H9 (cell line): ENCODE results near the gene TEX52. TPM values are rescaled to one million over a fixed set of nuclear protein-coding genes. Genes with fewer than 3 reads are reported as not detected.

Source experiments
- DNase-seq: peaks from one replicate; pipeline ENCODE4 v3.0.0-alpha.2; 2017
- H2AFZ ChIP-seq: one replicate; pipeline ENCODE4 v1.6.1; 2013; ENCODE audit warnings: mild to moderate bottlenecking, low read length, control low read depth, moderate library complexity
- H2AK5ac ChIP-seq: 2 replicates; pipeline ENCODE4 v1.6.1; 2013; ENCODE audit warnings: low read length, control low read depth, mixed read lengths; ENCODE audit not compliant: insufficient read length
- H2BK120ac ChIP-seq: one replicate; pipeline ENCODE4 v1.6.1; 2013; ENCODE audit warnings: low read depth, mild to moderate bottlenecking, low read length, control low read depth, inconsistent platforms; ENCODE audit not compliant: poor library complexity, severe bottlenecking
- H2BK12ac ChIP-seq: 2 replicates; pipeline ENCODE4 v1.6.1; 2013; ENCODE audit warnings: low read length, control low read depth, mixed read lengths, low read depth; ENCODE audit not compliant: insufficient read length
- H2BK15ac ChIP-seq: 2 replicates; pipeline ENCODE4 v1.6.1; 2013; ENCODE audit warnings: low read depth, low read length, control low read depth
- H2BK20ac ChIP-seq: one replicate; pipeline ENCODE4 v1.6.1; 2013; ENCODE audit warnings: low read depth, mild to moderate bottlenecking, low read length, control low read depth, inconsistent platforms; ENCODE audit not compliant: poor library complexity, severe bottlenecking
- H2BK5ac ChIP-seq: 2 replicates; pipeline ENCODE4 v1.6.1; 2013; ENCODE audit warnings: low read length, control low read depth, mixed read lengths; ENCODE audit not compliant: insufficient read length
- H3K14ac ChIP-seq: 2 replicates; pipeline ENCODE4 v1.6.1; 2013; ENCODE audit warnings: low read length, control low read depth; ENCODE audit not compliant: insufficient read depth
- H3K18ac ChIP-seq: 2 replicates; pipeline ENCODE4 v1.6.1; 2013; ENCODE audit warnings: low read depth, mild to moderate bottlenecking, mixed read lengths, low read length, control low read depth; ENCODE audit not compliant: insufficient read length
- H3K23ac ChIP-seq: 2 replicates; pipeline ENCODE4 v1.6.1; 2013; ENCODE audit warnings: low read length, control low read depth, mixed read lengths, low read depth; ENCODE audit not compliant: insufficient read length
- H3K23me2 ChIP-seq: 2 replicates; pipeline ENCODE4 v1.6.1; 2013; ENCODE audit warnings: low read depth, mild to moderate bottlenecking, mixed read lengths, low read length, control low read depth; ENCODE audit not compliant: insufficient read length, poor library complexity, severe bottlenecking
- H3K27ac ChIP-seq: 2 replicates; pipeline ENCODE4 v1.5.1; 2013; ENCODE audit warnings: low read length, control low read depth, mixed read lengths, low read depth; ENCODE audit not compliant: insufficient read length
- H3K27me3 ChIP-seq: 2 replicates; pipeline ENCODE4 v1.6.1; 2013; ENCODE audit warnings: low read length, control low read depth, inconsistent platforms; ENCODE audit not compliant: insufficient read depth
- H3K4ac ChIP-seq: 2 replicates; pipeline ENCODE4 v1.6.1; 2013; ENCODE audit warnings: low read depth, mild to moderate bottlenecking, control low read depth, inconsistent platforms, low read length, moderate library complexity
- H3K4me1 ChIP-seq: 2 replicates; pipeline ENCODE4 v1.6.1; 2013; ENCODE audit warnings: low read length, control low read depth, inconsistent platforms; ENCODE audit not compliant: insufficient read depth
- H3K4me2 ChIP-seq: 2 replicates; pipeline ENCODE4 v1.6.1; 2013; ENCODE audit warnings: low read length, control low read depth, mixed read lengths; ENCODE audit not compliant: insufficient read length, insufficient read depth
- H3K56ac ChIP-seq: 2 replicates; pipeline ENCODE4 v1.6.1; 2013; ENCODE audit warnings: low read depth, mild to moderate bottlenecking, mixed read lengths, low read length, control low read depth; ENCODE audit not compliant: insufficient read length
- H3K79me1 ChIP-seq: 2 replicates; pipeline ENCODE4 v1.6.1; 2013; ENCODE audit warnings: low read depth, mild to moderate bottlenecking, moderate library complexity, low read length, control low read depth, inconsistent platforms; ENCODE audit not compliant: insufficient read depth, poor library complexity, severe bottlenecking
- H3K79me2 ChIP-seq: 2 replicates; pipeline ENCODE4 v1.6.1; 2013; ENCODE audit warnings: low read length, control low read depth, inconsistent platforms; ENCODE audit not compliant: insufficient read depth
- H3K9ac ChIP-seq: 2 replicates; pipeline ENCODE4 v1.6.1; 2013; ENCODE audit warnings: low read length, control low read depth, mixed read lengths; ENCODE audit not compliant: insufficient read length; ENCODE audit errors: extremely low read depth
- H3K9me3 ChIP-seq: one replicate; pipeline ENCODE4 v1.6.1; 2013; ENCODE audit warnings: low read depth, low read length, inconsistent platforms; ENCODE audit not compliant: control insufficient read depth
- H3T11ph ChIP-seq: one replicate; pipeline ENCODE4 v1.6.1; 2013; ENCODE audit warnings: mild to moderate bottlenecking, low read length, control low read depth, inconsistent platforms
- H4K20me1 ChIP-seq: one replicate; pipeline ENCODE4 v1.6.1; 2013; ENCODE audit not compliant: control insufficient read depth, insufficient read length, insufficient read depth
- H4K5ac ChIP-seq: 2 replicates; pipeline ENCODE4 v1.6.1; 2013; ENCODE audit warnings: low read depth, mild to moderate bottlenecking, mixed read lengths, low read length, control low read depth; ENCODE audit not compliant: insufficient read length
- H4K8ac ChIP-seq: replicated peaks from 2 replicates; pipeline ENCODE4 v1.6.1; 2013; ENCODE audit warnings: low read length, control low read depth, mixed read lengths, low read depth; ENCODE audit not compliant: insufficient read length
- H4K91ac ChIP-seq: 2 replicates; pipeline ENCODE4 v1.6.1; 2013; ENCODE audit warnings: low read depth, mild to moderate bottlenecking, moderate library complexity, mixed read lengths, low read length, control low read depth; ENCODE audit not compliant: insufficient read length
- H3K27ac Mint-ChIP-seq, 3 experiments: 2 replicates in 2 of 3; 3 replicates in 1 of 3; pipeline ENCODE4 v1.8.0; 2020 to 2021; ENCODE audit warnings: mixed read lengths in 3 of 3, mild to moderate bottlenecking in 1 of 3, moderate library complexity in 1 of 3
- H3K27me3 Mint-ChIP-seq: 2 replicates; pipeline ENCODE4 v1.8.0; 2021; ENCODE audit warnings: low read depth, mild to moderate bottlenecking, moderate library complexity, mixed read lengths
- H3K36me3 Mint-ChIP-seq, 3 experiments: 2 replicates in 2 of 3; 3 replicates in 1 of 3; pipeline ENCODE4 v1.8.0; 2020 to 2021; ENCODE audit warnings: low read depth in 3 of 3, mixed read lengths in 3 of 3; ENCODE audit not compliant: insufficient read depth in 1 of 3
- H3K4me1 Mint-ChIP-seq, 2 experiments: 2 replicates each; pipeline ENCODE4 v1.8.0; 2020; ENCODE audit warnings: mixed read lengths in 2 of 2
- H3K4me3 Mint-ChIP-seq, 2 experiments: 2 replicates in 1 of 2; 3 replicates in 1 of 2; pipeline ENCODE4 v1.8.0; 2020 to 2021; ENCODE audit warnings: mild to moderate bottlenecking in 2 of 2, mixed read lengths in 2 of 2, moderate library complexity in 1 of 2
- H3K9me3 Mint-ChIP-seq, 2 experiments: 2 replicates in 1 of 2; 3 replicates in 1 of 2; pipeline ENCODE4 v1.8.0; 2020; ENCODE audit warnings: mild to moderate bottlenecking in 2 of 2, mixed read lengths in 2 of 2, moderate library complexity in 1 of 2
- CTCF ChIP-seq: fragments of 200-600 bp; sonication (generic); conservative IDR thresholded peaks from 3 replicates; pipeline ENCODE4 v1.8.0; 2021; ENCODE audit warnings: antibody characterized with exemption, mild to moderate bottlenecking
- WGBS: extraction: QIAGEN DNeasy Blood & Tissue Kit; methylation state at CpG from one replicate; pipeline ENCODE4 v1.1.7; 2013; ENCODE audit warnings: missing lambda C conversion rate, low lambda C conversion rate, mixed read lengths; ENCODE audit not compliant: insufficient read length; ENCODE audit errors: extremely low coverage; 5-methylcytosine and 5-hydroxymethylcytosine counted together
- total RNA-seq: library from RNA; stranded (reverse); gene quantifications from 2 replicates; pipeline ENCODE4 v1.2.1, GENCODE V29; 2021

Gene TEX52
- total RNA-seq, 1 experiment from 2014 or later, result 0.20 TPM

GRCh38 chr12:2902272-2902880, 45.5 kb upstream of the TEX52 start:
- no peak overlapping the region for H2BK120ac ChIP-seq
- H2BK5ac ChIP-seq, result no peak overlapping the region
- H3K79me2 ChIP-seq, result no peaks in the 10 kb centered on the region
- no peak for DNase-seq
- H3K27me3 ChIP-seq, result no peaks in the 10 kb centered on the region
- no peak overlapping the region for H3K23ac ChIP-seq
- no peaks in the 10 kb centered on the region for H3K23me2 ChIP-seq
- no peak overlapping the region for H2BK15ac ChIP-seq
- Mint-ChIP-seq H3K27me3 (no peaks in the 10 kb centered on the region), H3K27ac (peak overlapping the region in 1 of 3 experiments; percentile 41; a peak in 1 of 7 replicates), H3K36me3 (no peaks in the 10 kb centered on the region), H3K4me1 (peaks cover 2 to 10% of the 10 kb centered on the region in 2 experiments; a peak in 2 of 4 replicates), H3K4me3 (no peak overlapping the region), H3K9me3 (no peaks in the 10 kb centered on the region)
- no peak overlapping the region for H2AK5ac ChIP-seq
- H3K79me1 ChIP-seq, result no peaks in the 10 kb centered on the region
- H4K91ac ChIP-seq, result no peak overlapping the region
- H3K27ac ChIP-seq, result no peak overlapping the region
- H3K18ac ChIP-seq, result no peak overlapping the region
- no peak overlapping the region for H3K56ac ChIP-seq
- H3K9me3 ChIP-seq, result no peaks in the 10 kb centered on the region
- no peaks in the 10 kb centered on the region for H3K4me1 ChIP-seq
- H2BK12ac ChIP-seq, result no peak overlapping the region
- H2BK20ac ChIP-seq, result no peak overlapping the region
- H3K9ac ChIP-seq, result no peak overlapping the region
- H3K4ac ChIP-seq, result no peak overlapping the region
- WGBS, result no CpG with 5 or more reads among the region's 4 CpGs
- H4K5ac ChIP-seq, result no peak overlapping the region
- TF ChIP-seq CTCF, result no peak
- H4K20me1 ChIP-seq, result no peaks in the 10 kb centered on the region
- no peak overlapping the region for H2AFZ ChIP-seq
- no peak overlapping the region for H3K4me2 ChIP-seq
- no peak overlapping the region for H4K8ac ChIP-seq
- no peak overlapping the region for H3K14ac ChIP-seq
- H3T11ph ChIP-seq, result no peak overlapping the region
